OCI-LY1 (cell line): Measurements from ENCODE around the gene CEMP1.

Experiments
- H2AFZ ChIP-seq: fragments of 200-600 bp; sonication (generic), shearing (Covaris generic); 2 replicates; pipeline ENCODE4 v1.6.0; 2014; ENCODE audit warnings: antibody characterized with exemption, mild to moderate bottlenecking, low read length
- H3F3A ChIP-seq: fragments of 200-600 bp; sonication (generic), shearing (Covaris generic); 2 replicates; pipeline ENCODE4 v1.6.0; 2014; ENCODE audit warnings: mild to moderate bottlenecking, antibody characterized with exemption, low read length, moderate library complexity; ENCODE audit not compliant: insufficient read depth
- H3K27ac ChIP-seq: fragments of 200-600 bp; sonication (generic); 2 replicates; pipeline ENCODE4 v1.5.1; 2014; ENCODE audit warnings: low read length, mixed run types, mild to moderate bottlenecking, low read depth; ENCODE audit not compliant: poor library complexity, severe bottlenecking
- H3K27me3 ChIP-seq: fragments of 200-600 bp; sonication (generic); 2 replicates; pipeline ENCODE4 v1.6.0; 2014; ENCODE audit warnings: antibody characterized with exemption, mild to moderate bottlenecking, low read length, moderate library complexity; ENCODE audit not compliant: insufficient read depth
- H3K36me3 ChIP-seq: fragments of 200-600 bp; sonication (generic); 2 replicates; pipeline ENCODE4 v1.6.1; 2014; ENCODE audit warnings: mild to moderate bottlenecking, antibody characterized with exemption, low read length, moderate library complexity, mixed read lengths; ENCODE audit not compliant: insufficient read depth
- H3K4me1 ChIP-seq: fragments of 200-600 bp; sonication (generic); 2 replicates; pipeline ENCODE4 v1.5.1; 2014; ENCODE audit warnings: mild to moderate bottlenecking, low read length, moderate library complexity; ENCODE audit not compliant: insufficient read depth, severe bottlenecking
- H3K4me2 ChIP-seq: fragments of 200-600 bp; sonication (generic), shearing (Covaris generic); 2 replicates; pipeline ENCODE4 v1.6.1; 2014; ENCODE audit warnings: low read length
- H3K4me3 ChIP-seq: fragments of 200-600 bp; sonication (generic); 2 replicates; pipeline ENCODE4 v1.5.1; 2014; ENCODE audit warnings: low read length, low read depth, mild to moderate bottlenecking, mixed read lengths; ENCODE audit not compliant: poor library complexity, severe bottlenecking
- H3K79me2 ChIP-seq: fragments of 200-600 bp; shearing (Covaris generic); 2 replicates; pipeline ENCODE4 v1.6.1; 2016; ENCODE audit warnings: mixed run types, low read length, mixed read lengths; ENCODE audit not compliant: insufficient read depth
- H3K9ac ChIP-seq: fragments of 200-600 bp; sonication (generic), shearing (Covaris generic); 2 replicates; pipeline ENCODE4 v1.6.1; 2014; ENCODE audit warnings: mild to moderate bottlenecking, low read length, mixed read lengths
- H3K9me2 ChIP-seq: fragments of 200-600 bp; sonication (generic), shearing (Covaris generic); 2 replicates; pipeline ENCODE4 v1.6.1; 2014; ENCODE audit warnings: low read depth, mild to moderate bottlenecking, low read length, mixed read lengths
- H3K9me3 ChIP-seq: fragments of 200-600 bp; shearing (Covaris generic); 2 replicates; pipeline ENCODE4 v1.6.1; 2014; ENCODE audit warnings: low read length, mixed read lengths
- H4K20me1 ChIP-seq: fragments of 200-600 bp; sonication (generic), shearing (Covaris generic); 2 replicates; pipeline ENCODE4 v1.6.0; 2016; ENCODE audit warnings: mild to moderate bottlenecking, low read length; ENCODE audit not compliant: insufficient read depth
- CTCF ChIP-seq: fragments of 200-600 bp; sonication (generic), shearing (Covaris generic); IDR thresholded peaks from 2 replicates; pipeline ENCODE4 v1.5.1; 2017; ENCODE audit warnings: mild to moderate bottlenecking, antibody characterized with exemption, low read length, moderate library complexity, mixed read lengths
- EZH2 ChIP-seq: fragments of 200-600 bp; sonication (generic), shearing (Covaris generic); IDR thresholded peaks from 2 replicates; pipeline ENCODE4 v1.8.0; 2017; ENCODE audit warnings: borderline replicate concordance, mixed run types, mild to moderate bottlenecking, antibody characterized with exemption, low read length, moderate library complexity, mixed read lengths

The CEMP1 gene

GRCh38 chr16:2500918-2501750, 30.1 kb downstream of the CEMP1 start:
- Histone ChIP-seq H2AFZ (no peak overlapping the region), H3K9ac (no peak overlapping the region), H3F3A (no peaks in the 10 kb centered on the region), H3K27ac (no peak overlapping the region), H3K4me2 (peak overlapping the region; percentile 30; the same call in 1 of the 2 replicates), H3K4me1 (peaks cover 14% of the 10 kb centered on the region), H3K4me3 (peak overlapping the region; percentile 10), H3K27me3 (no peaks in the 10 kb centered on the region), H3K9me3 (no peaks in the 10 kb centered on the region), H3K79me2 (no peaks in the 10 kb centered on the region), H3K36me3 (no peaks in the 10 kb centered on the region), H4K20me1 (no peaks in the 10 kb centered on the region), H3K9me2 (no peaks in the 10 kb centered on the region)
- no peak for TF ChIP-seq EZH2
- TF ChIP-seq CTCF, result peak; percentile 95

- Histone ChIP-seq H3K36me3 (no peaks in the 10 kb centered on the region), H3K4me1 (peaks cover 14% of the 10 kb centered on the region)
These were observed 30.7 kb downstream of the CEMP1 start for GRCh38 chr16:2500430-2500917.

GRCh38 chr16:2499890-2500429, 31.2 kb downstream of the CEMP1 start:
- Histone ChIP-seq H3K27me3 (no peaks in the 10 kb centered on the region), H2AFZ (no peak overlapping the region), H3K9me2 (no peaks in the 10 kb centered on the region), H3K27ac (no peak overlapping the region), H3K79me2 (no peaks in the 10 kb centered on the region), H3K9ac (no peak overlapping the region), H3K4me2 (no peak overlapping the region), H3F3A (no peaks in the 10 kb centered on the region), H3K9me3 (no peaks in the 10 kb centered on the region), H3K4me3 (no peak overlapping the region), H3K36me3 (no peaks in the 10 kb centered on the region), H3K4me1 (peaks cover 14% of the 10 kb centered on the region), H4K20me1 (no peaks in the 10 kb centered on the region)
- TF ChIP-seq EZH2 (no peak), CTCF (no peak)

More at GRCh38 chr16:2500430-2500917, 30.7 kb downstream of the CEMP1 start:
- H4K20me1 ChIP-seq, result no peaks in the 10 kb centered on the region
- H3K79me2 ChIP-seq, result no peaks in the 10 kb centered on the region
- no peak overlapping the region for H3K9ac ChIP-seq
- H2AFZ ChIP-seq, result no peak overlapping the region
- no peak for TF ChIP-seq CTCF
- TF ChIP-seq EZH2, result no peak
- H3K27ac ChIP-seq, result no peak overlapping the region
- H3F3A ChIP-seq, result no peaks in the 10 kb centered on the region
- no peak overlapping the region for H3K4me2 ChIP-seq
- no peaks in the 10 kb centered on the region for H3K9me2 ChIP-seq
- H3K4me3 ChIP-seq, result no peak overlapping the region
- H3K9me3 ChIP-seq, result no peaks in the 10 kb centered on the region
- no peaks in the 10 kb centered on the region for H3K27me3 ChIP-seq
